Lower lobe of right lung (tissue), 2 donors: Measurements from ENCODE around the gene CANT1. TPM values are rescaled to one million over a fixed set of nuclear protein-coding genes. Genes with fewer than 3 reads are reported as not detected.
A peak's percentile ranks its signal among the peaks of the same experiment; 100 is the strongest.

ENCODE experiments used
- ATAC-seq, 2 donors: fragments of 200-7000 bp; cut with Tn5 transposase; one replicate each; pipeline ENCODE4 v1.9.1; 2020 to 2022; ENCODE audit warnings: mild to moderate bottlenecking in 2 of 2, moderate library complexity in 2 of 2
- DNase-seq: peaks from one replicate; pipeline ENCODE4 v3.0.0-alpha.2; 2020
- H3K27ac ChIP-seq: fragments of 200-600 bp; one replicate; pipeline ENCODE4 v1.8.0; 2022
- H3K27me3 ChIP-seq: fragments of 200-600 bp; one replicate; pipeline ENCODE4 v1.8.0; 2022; ENCODE audit warnings: low read depth
- H3K36me3 ChIP-seq: fragments of 200-600 bp; one replicate; pipeline ENCODE4 v1.8.0; 2022; ENCODE audit warnings: mild to moderate bottlenecking
- H3K4me1 ChIP-seq: fragments of 200-600 bp; one replicate; pipeline ENCODE4 v1.8.0; 2022
- H3K4me3 ChIP-seq: fragments of 200-600 bp; one replicate; pipeline ENCODE4 v1.8.0; 2022; ENCODE audit warnings: mild to moderate bottlenecking
- H3K9me3 ChIP-seq: fragments of 200-600 bp; one replicate; pipeline ENCODE4 v1.8.0; 2022
- CTCF ChIP-seq: fragments of 200-600 bp; IDR thresholded peaks from one replicate; pipeline ENCODE4 v1.8.0; 2022; ENCODE audit warnings: antibody characterized with exemption, mild to moderate bottlenecking
- intact Hi-C: fragments of 100-400 bp; cut with DNase I; formaldehyde crosslinking; loops from one replicate; pipeline ENCODE4 v1.11.0; 2022
- total RNA-seq: library from RNA; stranded (reverse); fragmentation: NEBNext Ultra II Directional; extraction: Animal tissue kit (Norgen Biotek cat#: 25700); gene quantifications from one replicate; pipeline ENCODE4 v1.2.1, GENCODE V29; 2021
- donor health status: DM: no; HTN: yes; CAD: no; lungs with severe emphysema.

CANT1 gene
- total RNA-seq, 1 donor from 2014 or later = 54.4 TPM

- Histone ChIP-seq H3K27me3 (no peaks in the 10 kb centered on the region), H3K27ac (peak overlapping the region; percentile 71), H3K36me3 (peaks cover 6% of the 10 kb centered on the region), H3K4me3 (peak overlapping the region; percentile 63), H3K4me1 (peaks cover 67% of the 10 kb centered on the region), H3K9me3 (no peaks in the 10 kb centered on the region)
- ATAC-seq (peak in 1 of 2 donors; percentile 13), DNase-seq (no peak)
- intact Hi-C loops = no loop called here
- TF ChIP-seq CTCF = no peak
Observed at GRCh38 chr17:78977997-78978973, 31.3 kb downstream of the CANT1 start.

- Histone ChIP-seq H3K4me1 (peaks cover 72% of the 10 kb centered on the region), H3K36me3 (peaks cover 9% of the 10 kb centered on the region), H3K9me3 (no peaks in the 10 kb centered on the region), H3K4me3 (no peak overlapping the region), H3K27me3 (no peaks in the 10 kb centered on the region), H3K27ac (peak overlapping the region; percentile 71)
- intact Hi-C loops = no loop called here
- TF ChIP-seq CTCF = no peak
- DNase-seq (no peak), ATAC-seq (no peak)
Observed at GRCh38 chr17:78977681-78977943, 32.0 kb downstream of the CANT1 start.

DNA sequence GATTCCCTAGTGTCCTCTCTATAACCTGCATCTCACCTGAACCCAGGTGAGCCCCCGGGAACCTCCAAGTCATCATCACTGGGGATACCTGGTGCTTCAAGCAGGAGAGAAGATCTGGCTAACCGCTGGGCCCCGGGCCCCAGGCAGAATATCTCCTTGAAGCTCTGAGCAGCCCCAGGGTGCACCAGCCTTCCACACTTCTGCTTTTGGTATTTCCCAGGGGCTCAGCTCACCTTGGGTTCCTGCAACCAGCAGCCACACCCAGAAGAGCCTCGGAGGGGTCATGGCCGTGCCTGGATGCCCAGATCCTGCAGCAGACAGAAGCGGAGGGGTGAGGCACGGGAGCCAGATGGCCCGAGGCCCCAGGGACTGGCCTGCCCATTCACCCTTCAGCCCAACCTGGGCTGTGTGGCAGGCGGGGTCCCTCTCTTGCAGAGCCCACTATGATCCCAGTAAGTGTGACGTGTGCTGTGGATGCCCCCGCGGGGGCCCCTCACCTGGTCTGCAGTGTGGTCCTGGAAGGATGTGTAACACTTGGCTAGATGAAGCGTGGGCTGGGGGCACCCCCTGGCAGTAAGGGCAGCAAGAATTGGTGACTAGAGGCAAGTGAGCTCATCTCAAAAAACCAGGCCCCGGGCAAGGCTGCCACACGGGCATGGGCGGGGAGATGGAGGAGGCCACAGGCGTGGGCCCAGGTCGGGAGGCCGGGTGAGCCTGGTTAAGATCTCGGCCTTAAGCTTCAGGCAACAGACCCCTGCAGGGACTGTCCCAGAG, 32.5 kb downstream of the CANT1 start:
- no peak for TF ChIP-seq CTCF
- Histone ChIP-seq H3K9me3 (no peaks in the 10 kb centered on the region), H3K36me3 (peaks cover 15% of the 10 kb centered on the region), H3K4me1 (peaks cover 72% of the 10 kb centered on the region), H3K27ac (peak overlapping the region; percentile 71), H3K4me3 (no peak overlapping the region), H3K27me3 (no peaks in the 10 kb centered on the region)
- DNase-seq (no peak), ATAC-seq (no peak)
- intact Hi-C loops = no loop called here

- intact Hi-C loops = no loop called here
- peaks cover 25% of the 10 kb centered on the region for H3K36me3 ChIP-seq
- peaks cover 80% of the 10 kb centered on the region for H3K4me1 ChIP-seq
- ATAC-seq (peak; percentile 68 to 76), DNase-seq (peak; percentile 84)
- no peak overlapping the region for H3K4me3 ChIP-seq
- no peak for TF ChIP-seq CTCF
- no peaks in the 10 kb centered on the region for H3K9me3 ChIP-seq
- H3K27me3 ChIP-seq = no peaks in the 10 kb centered on the region
- H3K27ac ChIP-seq = peak overlapping the region; percentile 71
Observed at GRCh38 chr17:78974635-78975591, 34.7 kb downstream of the CANT1 start.
